AG20443 (cell line): ENCODE data around the gene CD27.
A peak's percentile ranks its signal among the peaks of the same experiment; 100 is the strongest.

Experiments
- DNase-seq: peaks from one replicate; pipeline ENCODE4 v3.0.0; 2012; ENCODE audit warnings: low spot score, mixed read lengths

CD27 gene

DNA sequence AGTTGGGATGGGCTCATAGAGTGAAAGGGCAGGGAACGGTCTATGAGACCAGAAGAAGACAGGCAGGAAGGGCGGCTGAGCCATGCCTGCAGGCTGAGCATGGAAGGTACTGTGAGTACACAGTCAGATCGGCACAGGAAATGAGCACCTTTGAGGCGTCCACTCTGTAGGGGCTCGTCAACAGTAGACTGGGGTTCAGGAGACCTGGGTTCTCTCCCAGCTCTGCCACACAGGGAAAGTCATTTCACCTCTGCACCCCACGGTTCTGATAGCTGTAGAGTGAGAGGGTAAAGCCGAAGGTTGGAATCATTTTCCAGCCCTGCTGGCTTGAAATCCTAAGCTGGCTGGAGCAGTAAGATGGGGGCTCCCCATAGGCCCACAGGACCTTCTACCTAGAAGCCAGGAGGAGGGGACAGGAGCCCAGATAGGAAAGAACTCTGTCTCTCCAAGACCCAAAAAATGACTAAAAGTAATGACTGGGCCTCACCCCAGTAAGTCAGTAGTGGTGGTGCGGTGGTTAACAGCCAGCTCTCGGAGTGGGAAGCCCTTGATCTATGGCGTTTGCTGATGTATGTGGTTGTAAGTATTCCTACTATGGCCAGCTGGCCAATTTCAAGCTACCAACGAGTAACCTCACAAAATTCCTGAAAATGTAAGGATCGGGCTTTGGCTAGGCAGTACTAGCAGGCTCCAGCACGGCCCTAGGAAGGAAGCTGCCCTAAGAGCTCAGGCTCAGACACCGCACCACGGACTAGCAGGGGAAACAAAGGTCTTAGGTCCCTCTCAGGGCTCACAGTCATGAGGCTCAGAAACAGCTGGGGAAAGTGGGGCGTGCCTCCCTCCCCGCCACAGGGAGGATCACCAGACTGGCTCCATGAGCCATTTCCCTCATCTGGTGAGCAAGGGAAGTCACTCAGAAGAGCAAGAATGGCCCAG, 10.3 kb upstream of the CD27 start:
- no peak for DNase-seq

DNA sequence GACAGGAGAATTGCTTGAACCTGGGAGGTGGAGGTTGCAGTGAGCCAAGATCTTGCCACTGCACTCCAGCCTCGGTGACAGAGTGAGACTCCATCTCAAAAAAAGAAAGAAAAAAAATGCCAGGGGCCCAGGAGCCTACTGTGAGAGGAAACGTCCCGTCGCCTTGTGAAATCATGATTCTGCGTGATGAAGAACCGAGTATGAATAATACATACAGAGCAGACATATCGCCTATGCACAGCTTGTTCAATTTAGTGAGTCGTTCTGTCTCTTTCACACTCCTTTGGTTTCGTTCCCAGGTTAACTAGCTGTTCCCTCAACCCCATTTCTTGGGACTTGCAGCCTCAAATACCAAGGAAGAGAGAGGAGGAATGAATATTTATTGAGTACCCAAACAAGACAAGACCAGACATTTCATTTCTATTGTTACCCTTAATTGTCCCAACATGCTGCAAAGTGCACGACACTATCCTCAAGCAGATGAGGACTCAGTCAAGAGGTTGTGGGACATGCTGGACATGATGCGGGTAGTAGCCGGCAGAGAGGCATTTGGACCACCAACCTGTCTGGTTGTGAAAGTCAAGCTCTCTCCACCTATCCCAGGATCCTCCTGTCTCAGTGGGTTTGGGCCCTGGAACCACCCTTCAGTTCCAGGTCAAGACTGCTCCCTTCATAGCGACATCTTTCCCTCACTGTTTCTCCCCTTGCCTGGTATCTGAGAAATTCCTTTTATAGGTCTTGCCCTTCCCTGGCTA, 8.6 kb upstream of the CD27 start:
- DNase-seq: no peak

- no peak for DNase-seq
Observed at GRCh38 chr12:6437586-6437985, 7.2 kb upstream of the CD27 start.

GRCh38 chr12:6438345-6438744, 6.4 kb upstream of the CD27 start:
- no peak for DNase-seq

- DNase-seq: no peak
Observed at GRCh38 chr12:6440391-6440790, 4.4 kb upstream of the CD27 start.

DNA sequence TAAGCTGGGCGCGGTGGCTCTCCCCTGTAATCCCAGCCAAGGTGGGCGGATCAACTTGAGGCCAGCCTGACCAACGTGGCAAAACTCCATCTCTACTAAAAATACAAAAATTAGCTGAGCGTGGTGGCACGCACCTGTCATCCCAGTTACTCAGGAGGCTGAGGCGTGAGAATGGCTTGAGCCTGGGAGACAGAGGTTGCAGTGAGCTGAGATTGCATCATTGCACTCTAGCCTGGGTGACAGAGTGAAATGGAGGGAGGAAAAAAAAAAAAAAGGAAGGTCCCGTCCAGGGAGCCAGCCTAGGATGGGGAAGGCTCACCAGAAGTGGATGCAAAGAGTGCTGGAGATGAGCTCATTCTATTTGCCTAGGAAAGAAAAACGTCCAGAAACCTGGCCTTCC, 1.9 kb upstream of the CD27 start:
- no peak for DNase-seq

GRCh38 chr12:6443361-6443983, 1.3 kb upstream of the CD27 start:
- no peak for DNase-seq

DNA sequence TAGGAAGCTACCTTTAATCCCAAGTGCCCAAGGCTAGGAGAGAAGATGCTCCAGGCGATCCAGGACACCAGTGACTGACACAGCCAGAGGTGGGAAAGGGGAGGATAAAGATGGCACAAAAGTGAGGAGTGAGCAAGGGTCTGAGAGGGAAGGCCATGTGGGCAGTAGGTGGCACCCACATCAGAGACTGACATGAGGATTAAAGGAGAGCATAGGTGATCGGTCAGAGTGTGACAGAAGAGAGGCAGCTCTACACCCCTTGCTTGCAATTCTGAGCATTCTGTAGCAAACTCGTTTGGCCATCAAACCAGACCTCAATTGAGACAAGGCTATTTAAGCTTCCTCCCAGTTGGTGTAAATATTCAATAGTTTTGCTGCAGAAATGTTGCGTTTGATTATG, 724 bp upstream of the CD27 start:
- no peak for DNase-seq

GRCh38 chr12:6450091-6450868, 5.5 kb downstream of the CD27 start:
- DNase-seq: no peak

GRCh38 chr12:6450869-6451347, 6.2 kb downstream of the CD27 start:
- DNase-seq: peak; percentile 20

- DNase-seq: peak; percentile 94
Observed at GRCh38 chr12:6451348-6452244, 6.8 kb downstream of the CD27 start, which contains the start of gene TAPBPL. TSS of gene TAPBPL (plus strand) at chr12:6452042. CDS start at chr12:6452249, 207 bp downstream.

GRCh38 chr12:6452245-6452943, 7.6 kb downstream of the CD27 start:
- no peak for DNase-seq

DNA sequence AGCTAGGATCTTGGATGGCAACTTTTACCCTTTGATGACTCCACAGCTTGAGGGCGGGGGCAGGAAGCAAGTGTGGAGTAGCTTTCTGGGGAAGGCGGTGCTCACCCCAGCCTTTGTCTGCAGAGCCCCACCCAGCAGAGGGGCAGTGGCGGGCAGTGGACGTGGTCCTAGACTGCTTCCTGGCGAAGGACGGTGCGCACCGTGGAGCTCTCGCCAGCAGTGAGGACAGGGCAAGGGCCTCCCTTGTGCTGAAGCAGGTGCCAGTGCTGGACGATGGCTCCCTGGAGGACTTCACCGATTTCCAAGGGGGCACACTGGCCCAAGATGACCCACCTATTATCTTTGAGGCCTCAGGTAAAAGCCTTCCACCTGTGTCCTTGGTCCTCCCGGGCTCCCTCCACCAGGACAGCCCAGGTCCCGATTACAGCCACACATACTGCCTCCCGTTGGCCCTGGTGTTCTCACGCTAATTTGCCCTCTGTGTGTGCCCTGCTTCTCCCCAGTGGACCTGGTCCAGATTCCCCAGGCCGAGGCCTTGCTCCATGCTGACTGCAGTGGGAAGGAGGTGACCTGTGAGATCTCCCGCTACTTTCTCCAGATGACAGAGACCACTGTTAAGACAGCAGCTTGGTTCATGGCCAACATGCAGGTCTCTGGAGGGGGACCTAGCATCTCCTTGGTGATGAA, 8.3 kb downstream of the CD27 start:
- peak; percentile 56 for DNase-seq

GRCh38 chr12:6457220-6457945, 12.6 kb downstream of the CD27 start:
- DNase-seq: no peak

GRCh38 chr12:6458281-6459003, 13.7 kb downstream of the CD27 start:
- DNase-seq: no peak

DNA sequence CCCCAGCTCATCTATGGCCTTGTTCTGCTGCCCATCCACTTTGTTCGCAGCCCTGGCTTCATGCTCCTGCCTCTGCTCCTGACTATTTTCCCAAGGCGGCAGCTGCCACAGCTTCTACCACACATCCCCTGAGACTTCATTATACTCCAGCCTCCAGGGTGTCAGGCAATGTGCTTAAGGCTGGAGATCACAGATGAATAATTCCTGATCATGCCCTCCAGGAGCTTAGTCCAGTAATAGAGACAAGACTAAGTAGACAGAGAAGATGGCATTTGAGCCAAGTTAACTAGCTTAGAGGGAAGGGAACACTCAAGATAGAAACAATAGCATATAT, 14.2 kb downstream of the CD27 start:
- DNase-seq: no peak

DNA sequence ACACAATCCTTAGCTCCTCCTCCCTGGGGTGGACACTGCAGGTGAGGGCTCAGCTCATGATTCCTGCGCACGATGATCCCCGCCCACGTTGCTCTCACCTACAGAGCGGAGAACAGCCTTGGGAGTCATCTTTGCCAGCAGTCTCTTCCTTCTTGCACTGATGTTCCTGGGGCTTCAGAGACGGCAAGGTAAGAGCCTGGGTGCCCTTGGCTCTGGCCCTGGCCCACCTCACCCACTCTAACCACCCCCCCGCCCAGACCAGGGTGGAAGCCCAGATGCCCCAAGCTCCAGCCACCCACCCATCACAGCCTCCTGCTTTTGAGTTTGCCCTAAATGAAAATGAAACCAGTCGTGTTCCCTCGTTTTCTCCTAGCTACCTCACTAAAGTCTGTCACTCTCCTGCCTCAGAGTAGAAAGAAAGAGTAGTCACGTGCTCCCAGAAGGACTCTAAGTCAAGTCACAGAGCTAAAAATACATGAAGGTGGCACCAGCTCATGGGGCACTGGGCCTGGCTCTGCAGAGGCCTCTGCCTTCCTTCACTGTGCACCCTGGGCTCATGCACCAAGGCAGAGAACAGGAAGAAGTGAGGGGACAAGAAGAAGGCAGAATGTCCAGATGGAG, 16.1 kb downstream of the CD27 start:
- DNase-seq: no peak
